Right lobe of liver (tissue), 4 donors: ENCODE results near the gene TDRD1.

Source experiments
- CTCF ChIP-seq, 4 donors: fragments of 200-600 bp in 3 of 4; fragments of 450-650 bp in 1 of 4; IDR thresholded peaks; one replicate each; pipeline versions ENCODE4 v1.5.1 to v1.8.0; 2016 to 2022; ENCODE audit warnings: antibody characterized with exemption in 4 of 4, mild to moderate bottlenecking in 2 of 4
- POLR2A ChIP-seq: fragments of 450-650 bp; IDR thresholded peaks from one replicate; pipeline ENCODE4 v1.6.1; 2017; ENCODE audit warnings: antibody characterized with exemption, mild to moderate bottlenecking
- donor health status: DM: no; HTN: no; CAD: no.
- donor health status: DM: no; HTN: no; CAD: no.
- donor health status: DM: no; HTN: yes; CAD: no.

- TF ChIP-seq POLR2A = no peak
- no peak for TF ChIP-seq CTCF (IDR thresholded peaks at IDR 0.05)
Observed at GRCh38 chr10:114138581-114138980, 40.6 kb upstream of the TDRD1 start.
